Measurements from ENCODE around the gene NKX6-1. TPM values are rescaled to one million over a fixed set of nuclear protein-coding genes. Genes with fewer than 3 reads are reported as not detected.

The NKX6-1 gene
- total RNA-seq, 1 donor from 2014 or later: not detected

- DNase-seq: no peak
- CTCF ChIA-PET: no interaction called here
- H3K4me3 Mint-ChIP-seq: no peak overlapping the region
- H3K4me1 Mint-ChIP-seq: peaks cover 5% of the 10 kb centered on the region
- intact Hi-C loops (cut with micrococcal nuclease): no loop called here
- H3K36me3 Mint-ChIP-seq (ENCODE audit: low read depth): no peaks in the 10 kb centered on the region
- ATAC-seq (ENCODE audit: low read depth): no peak
- peaks cover 4% of the 10 kb centered on the region for H3K9me3 Mint-ChIP-seq
- H3K27ac Mint-ChIP-seq: no peak overlapping the region
- POLR2A ChIA-PET: no interaction called here
- no peak for TF ChIP-seq CTCF (IDR thresholded peaks at IDR 0.05)
- peaks cover 73% of the 10 kb centered on the region for H3K27me3 Mint-ChIP-seq
Observed at GRCh38 chr4:84483688-84484087, 15.4 kb downstream of the NKX6-1 start.

DNA sequence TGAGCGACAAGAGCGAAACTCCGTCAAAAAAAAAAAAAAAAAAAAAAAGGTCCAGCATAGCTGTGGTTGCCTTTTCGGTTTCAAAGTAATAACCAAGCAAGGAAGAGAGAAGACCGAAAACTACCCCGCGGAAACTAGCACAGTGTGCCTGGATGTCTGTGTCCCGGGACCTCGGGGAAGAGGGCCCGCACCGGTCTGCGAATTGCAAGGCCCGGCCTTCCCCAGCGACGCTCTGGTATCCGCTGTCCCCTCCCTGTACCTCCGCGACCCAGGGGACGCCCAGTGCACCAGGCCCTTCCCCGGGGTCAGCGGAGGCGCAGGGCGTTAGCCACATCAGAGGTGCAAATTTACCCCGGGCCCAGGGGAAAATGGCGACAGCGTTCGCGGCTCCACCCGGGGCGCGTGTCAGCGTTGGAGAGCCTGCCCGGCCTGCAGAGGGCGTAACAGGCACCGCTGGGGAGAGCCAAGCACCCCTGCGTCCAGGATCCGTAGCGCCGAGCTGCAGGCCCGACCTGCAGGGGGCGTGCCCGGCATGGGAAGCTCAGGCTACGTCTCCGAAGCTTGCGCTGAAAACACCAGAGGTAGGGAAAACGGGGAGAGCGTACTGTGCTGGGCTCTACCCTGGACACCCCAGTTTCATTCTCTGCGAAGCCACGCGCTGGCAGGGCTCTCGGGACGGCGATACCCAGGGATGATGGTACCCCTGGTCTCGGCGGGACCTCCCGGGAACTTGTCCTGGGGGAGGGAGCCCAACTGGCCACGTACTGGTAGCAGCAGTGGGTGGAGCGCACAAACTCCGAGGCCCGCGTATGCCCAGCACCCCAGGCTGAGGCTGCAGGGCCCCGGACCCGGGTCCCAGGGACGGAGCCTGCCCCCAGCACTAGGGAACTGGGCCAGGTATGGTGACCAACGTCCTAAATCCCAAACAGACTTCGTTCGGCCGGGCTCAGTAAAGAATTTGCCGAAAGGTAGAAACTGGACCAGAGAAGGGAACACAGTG is 16.2 kb downstream of the NKX6-1 start:
- no peak for TF ChIP-seq CTCF (IDR thresholded peaks at IDR 0.05)
- no peak overlapping the region for H3K4me3 Mint-ChIP-seq
- H3K27me3 Mint-ChIP-seq: peaks cover 71% of the 10 kb centered on the region
- DNase-seq (no peak), ATAC-seq (ENCODE audit: low read depth) (no peak)
- H3K4me1 Mint-ChIP-seq: peaks cover 5% of the 10 kb centered on the region
- no peak overlapping the region for H3K27ac Mint-ChIP-seq
- ChIA-PET POLR2A (no interaction called here), CTCF (no interaction called here)
- intact Hi-C loops (cut with micrococcal nuclease): no loop called here
- peaks cover 4% of the 10 kb centered on the region for H3K9me3 Mint-ChIP-seq
- no peaks in the 10 kb centered on the region for H3K36me3 Mint-ChIP-seq (ENCODE audit: low read depth)

DNA sequence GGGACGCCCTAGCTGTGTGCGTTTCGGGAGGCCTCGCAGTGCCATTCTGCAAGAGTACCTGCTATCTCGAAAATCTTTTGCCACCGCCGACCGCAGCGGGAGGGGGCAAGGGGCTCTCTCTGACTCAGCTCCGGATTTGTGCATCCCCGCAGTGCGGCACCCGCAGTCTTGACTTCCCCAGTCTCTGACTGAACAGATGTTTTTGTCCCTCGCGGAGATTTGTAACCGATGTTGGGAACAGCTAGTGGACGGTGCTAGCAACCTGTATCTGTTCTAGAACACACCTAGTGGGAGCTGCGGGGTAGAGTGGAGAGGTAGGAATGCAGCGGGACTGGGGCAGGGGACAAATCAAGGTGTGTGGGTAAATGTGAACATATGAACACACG is 17.2 kb downstream of the NKX6-1 start:
- DNase-seq: no peak
- H3K4me3 Mint-ChIP-seq: peak overlapping the region; percentile 19
- H3K27ac Mint-ChIP-seq: no peak overlapping the region
- H3K4me1 Mint-ChIP-seq: peaks cover 5% of the 10 kb centered on the region
- intact Hi-C loops (cut with micrococcal nuclease): no loop called here
- no peak for ATAC-seq (ENCODE audit: low read depth)
- H3K36me3 Mint-ChIP-seq (ENCODE audit: low read depth): no peaks in the 10 kb centered on the region
- peaks cover 69% of the 10 kb centered on the region for H3K27me3 Mint-ChIP-seq
- TF ChIP-seq CTCF (IDR thresholded peaks at IDR 0.05): no peak
- ChIA-PET CTCF (no interaction called here), POLR2A (no interaction called here)
- peaks cover 4% of the 10 kb centered on the region for H3K9me3 Mint-ChIP-seq

DNA sequence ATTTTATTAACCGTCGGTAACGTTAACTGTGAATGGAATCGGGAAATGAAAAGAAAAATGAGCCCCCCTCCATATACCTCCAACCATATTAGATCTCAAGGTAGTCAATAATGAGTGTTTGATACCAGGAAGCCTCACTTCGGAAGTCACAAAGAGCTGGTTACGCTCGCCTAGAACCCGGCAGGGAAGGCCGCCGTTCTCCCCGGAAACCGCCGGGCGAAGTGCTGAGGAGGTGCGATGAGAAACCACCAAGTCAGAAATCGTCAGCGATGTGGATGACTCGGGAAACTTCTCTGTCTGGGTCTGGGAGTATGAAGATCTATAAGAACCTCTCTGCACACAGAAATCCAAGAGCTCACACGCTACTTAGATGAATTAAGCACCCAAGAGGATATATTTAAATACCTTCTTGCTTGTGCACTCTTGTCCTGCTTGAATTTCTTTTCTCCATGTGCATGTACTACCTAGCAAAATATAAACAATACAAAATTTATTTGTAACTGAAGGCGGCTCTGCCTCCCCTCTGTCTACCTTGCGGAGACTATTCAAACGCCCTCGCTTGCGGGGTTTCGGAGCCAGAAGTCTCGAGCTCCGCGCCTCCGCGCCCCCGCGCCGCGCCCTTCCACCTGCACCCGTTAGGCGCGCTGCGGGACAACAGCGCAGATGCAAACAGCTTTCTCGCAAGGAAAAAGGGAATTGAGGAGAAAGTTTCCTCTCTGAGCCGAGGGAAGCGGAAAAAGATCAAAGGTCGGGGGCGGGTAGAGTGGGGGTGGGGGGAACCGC is 17.8 kb downstream of the NKX6-1 start:
- Mint-ChIP-seq H3K4me1 (peaks cover 5% of the 10 kb centered on the region), H3K27me3 (peaks cover 64% of the 10 kb centered on the region), H3K4me3 (no peak overlapping the region), H3K36me3 (ENCODE audit: low read depth) (no peaks in the 10 kb centered on the region), H3K27ac (no peak overlapping the region), H3K9me3 (peaks cover 4% of the 10 kb centered on the region)
- ChIA-PET POLR2A (no interaction called here), CTCF (no interaction called here)
- DNase-seq (no peak), ATAC-seq (ENCODE audit: low read depth) (no peak)
- intact Hi-C loops (cut with micrococcal nuclease): no loop called here
- TF ChIP-seq CTCF (IDR thresholded peaks at IDR 0.05): no peak

DNA sequence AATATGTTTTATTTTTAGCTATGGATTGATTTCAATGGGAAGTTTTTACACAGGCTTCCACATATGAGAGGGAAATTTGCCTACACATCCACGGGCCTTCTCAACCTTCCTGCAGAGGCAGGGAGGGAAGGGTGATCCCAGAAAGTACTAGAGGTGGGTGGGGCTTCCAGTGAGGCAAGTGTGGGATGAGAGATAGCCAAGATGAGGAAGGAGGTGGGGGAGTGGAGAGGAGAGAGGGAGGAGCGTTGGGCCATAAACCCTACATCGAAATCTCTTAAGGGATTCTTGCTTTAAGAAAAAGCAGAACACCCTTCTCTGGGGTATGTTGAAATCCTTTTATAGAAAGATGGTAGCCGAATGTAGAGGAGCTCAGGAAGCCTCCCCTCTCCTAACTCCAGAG is 19.0 kb downstream of the NKX6-1 start:
- no peak for TF ChIP-seq CTCF (IDR thresholded peaks at IDR 0.05)
- Mint-ChIP-seq H3K9me3 (peaks cover 4% of the 10 kb centered on the region), H3K27me3 (peaks cover 61% of the 10 kb centered on the region), H3K4me1 (peaks cover 5% of the 10 kb centered on the region), H3K27ac (no peak overlapping the region), H3K4me3 (no peak overlapping the region), H3K36me3 (ENCODE audit: low read depth) (no peaks in the 10 kb centered on the region)
- CTCF ChIA-PET: no interaction called here
- POLR2A ChIA-PET: no interaction called here
- intact Hi-C loops (cut with micrococcal nuclease): no loop called here
- ATAC-seq (ENCODE audit: low read depth) (no peak), DNase-seq (no peak)
